KOPT-K1 (cell line): Measurements from ENCODE around the gene YOD1.
"Not testable (repeated sequence)": the region's sequence is repeated elsewhere in the genome, so short reads cannot be mapped to it uniquely, and the experiment has no call there.

Source experiments
- H3K27ac ChIP-seq: fragments of 200-600 bp; sonication (generic); 2 replicates; pipeline ENCODE4 v1.5.1; 2016; ENCODE audit warnings: antibody characterized with exemption, mild to moderate bottlenecking, low read depth, low read length; ENCODE audit not compliant: poor library complexity, severe bottlenecking
- H3K36me3 ChIP-seq: fragments of 200-600 bp; sonication (generic); 2 replicates; pipeline ENCODE4 v1.5.1; 2017; ENCODE audit warnings: antibody characterized with exemption, mild to moderate bottlenecking, low read length, moderate library complexity; ENCODE audit not compliant: insufficient read depth
- H3K9me3 ChIP-seq: fragments of 200-600 bp; sonication (generic); 2 replicates; pipeline ENCODE4 v1.5.1; 2017; ENCODE audit warnings: antibody characterized with exemption, low read length, mild to moderate bottlenecking; ENCODE audit not compliant: insufficient read depth, poor library complexity, severe bottlenecking

YOD1 gene

DNA sequence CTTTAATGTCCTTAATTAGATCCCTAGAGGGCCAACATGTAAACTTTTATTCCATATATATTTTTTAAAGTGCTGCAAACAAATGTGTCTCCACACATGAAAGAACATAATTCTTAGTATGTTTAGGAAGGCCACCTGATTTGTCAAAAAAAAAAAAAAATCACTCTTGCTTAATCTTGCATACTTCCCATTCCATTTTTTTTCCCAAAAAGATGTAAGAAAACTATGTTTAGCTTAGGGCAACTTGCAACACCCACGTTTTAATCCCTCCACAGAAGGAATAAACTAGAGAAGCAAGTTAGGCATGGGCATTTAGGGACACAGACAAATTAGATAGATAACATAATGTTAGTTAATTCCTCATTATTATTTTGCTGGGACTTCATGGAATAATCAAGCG lies 5.6 kb downstream of the YOD1 start:
- Histone ChIP-seq H3K9me3 (no peaks in the 10 kb centered on the region), H3K27ac (no peak overlapping the region), H3K36me3 (peaks cover 59% of the 10 kb centered on the region)

- not testable (repeated sequence) for H3K9me3 ChIP-seq, H3K27ac ChIP-seq
- H3K36me3 ChIP-seq = peaks cover 28% of the 10 kb centered on the region
Measured at GRCh38 chr1:207041397-207041796, 9.6 kb downstream of the YOD1 start.

DNA sequence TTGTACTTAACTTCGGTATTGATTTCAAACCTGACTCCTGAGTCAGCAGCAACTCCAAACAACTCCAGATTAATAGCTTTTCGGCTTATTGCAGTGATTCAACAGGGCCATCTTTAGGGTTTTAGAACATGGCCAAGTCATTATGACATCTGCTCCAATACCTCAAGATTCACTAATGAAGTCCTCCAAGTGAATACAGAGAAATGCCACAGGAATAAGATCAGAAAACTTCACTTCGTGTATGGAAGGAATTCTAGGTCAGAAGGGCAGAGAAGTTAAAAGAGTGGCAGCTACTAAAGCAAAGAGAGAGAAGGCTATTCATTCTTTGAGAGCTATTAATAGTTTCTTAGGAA lies 10.9 kb downstream of the YOD1 start:
- Histone ChIP-seq H3K36me3 (peaks cover 16% of the 10 kb centered on the region), H3K9me3 (no peaks in the 10 kb centered on the region), H3K27ac (no peak overlapping the region)

- Histone ChIP-seq H3K36me3 (peaks cover 16% of the 10 kb centered on the region), H3K27ac (no peak overlapping the region), H3K9me3 (no peaks in the 10 kb centered on the region)
Measured at GRCh38 chr1:207039380-207040180, 11.4 kb downstream of the YOD1 start.

- no peaks in the 10 kb centered on the region for H3K36me3 ChIP-seq
- no peak overlapping the region for H3K27ac ChIP-seq
- no peaks in the 10 kb centered on the region for H3K9me3 ChIP-seq
Measured at GRCh38 chr1:207036865-207037264, 14.1 kb downstream of the YOD1 start.

DNA sequence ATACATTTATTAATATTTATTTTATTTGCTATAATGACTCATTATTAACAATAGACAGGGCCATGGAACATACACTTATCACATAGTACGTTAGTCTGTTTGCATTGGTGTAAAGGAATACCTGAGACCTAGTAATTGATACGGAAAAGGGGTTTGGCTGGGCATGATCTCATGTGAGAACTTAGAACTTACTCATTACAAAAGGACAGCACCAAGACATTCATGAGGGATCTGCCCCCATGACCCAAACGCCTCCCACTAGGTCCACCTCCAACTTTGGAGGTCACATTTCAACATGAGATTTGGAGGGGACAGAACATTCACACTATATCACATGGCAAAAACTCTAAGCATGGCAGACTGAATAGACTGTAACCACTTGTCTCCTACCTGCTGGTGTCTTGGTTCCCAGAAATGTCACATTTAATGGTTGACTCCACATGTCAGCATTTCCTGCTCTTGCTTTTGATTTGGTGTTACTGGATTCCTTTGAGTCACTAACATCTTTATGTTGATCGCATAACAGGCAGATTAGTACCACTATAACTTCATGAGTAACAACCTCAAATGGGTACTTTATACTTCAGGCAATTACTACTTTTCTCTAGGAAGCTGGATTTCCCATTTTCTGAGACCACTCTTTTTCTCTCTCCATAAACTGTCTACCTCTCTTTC lies 15.0 kb downstream of the YOD1 start:
- no peak overlapping the region for H3K27ac ChIP-seq
- H3K36me3 ChIP-seq = no peaks in the 10 kb centered on the region
- no peaks in the 10 kb centered on the region for H3K9me3 ChIP-seq

GRCh38 chr1:207034998-207035397 lies 16.0 kb downstream of the YOD1 start:
- no peak overlapping the region for H3K27ac ChIP-seq
- H3K36me3 ChIP-seq = no peaks in the 10 kb centered on the region

GRCh38 chr1:207034208-207034607 lies 16.8 kb downstream of the YOD1 start:
- H3K36me3 ChIP-seq = no peaks in the 10 kb centered on the region
- no peaks in the 10 kb centered on the region for H3K9me3 ChIP-seq
- H3K27ac ChIP-seq = no peak overlapping the region

More at GRCh38 chr1:207034998-207035397, 16.0 kb downstream of the YOD1 start:
- H3K9me3 ChIP-seq = no peaks in the 10 kb centered on the region

DNA sequence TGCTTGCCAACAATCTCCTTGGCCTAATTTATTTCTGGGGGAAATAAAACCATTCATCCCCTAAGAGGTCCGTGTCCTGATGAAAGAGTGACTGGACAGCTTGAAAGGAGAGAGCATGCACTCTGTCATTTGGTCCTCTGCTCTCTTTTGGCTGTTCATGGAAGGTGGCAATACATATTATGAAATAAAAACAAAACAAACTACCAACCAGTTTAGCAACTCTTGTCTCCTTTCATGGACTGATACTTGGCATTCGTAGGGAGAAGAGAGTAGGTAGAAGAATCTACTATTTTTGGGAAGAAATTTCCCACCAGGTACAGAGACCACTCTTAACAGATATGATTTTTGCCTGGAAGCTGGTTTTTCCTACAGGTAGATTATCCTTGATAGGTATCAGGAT lies 17.7 kb downstream of the YOD1 start:
- H3K9me3 ChIP-seq = no peaks in the 10 kb centered on the region
- no peak overlapping the region for H3K27ac ChIP-seq

GRCh38 chr1:207032528-207033017 lies 18.4 kb downstream of the YOD1 start, which contains the start of gene C1orf116:
TSS of gene C1orf116 (minus strand) at chr1:207032756. CDS start at chr1:207027598, 5,158 bp downstream.
- Histone ChIP-seq H3K27ac (no peak within 1 kb of the TSS), H3K9me3 (no peaks in the 10 kb centered on the region), H3K36me3 (no peaks in the 10 kb centered on the region)

More for the DNA sequence above, 17.7 kb downstream of the YOD1 start:
- H3K36me3 ChIP-seq = no peaks in the 10 kb centered on the region

DNA sequence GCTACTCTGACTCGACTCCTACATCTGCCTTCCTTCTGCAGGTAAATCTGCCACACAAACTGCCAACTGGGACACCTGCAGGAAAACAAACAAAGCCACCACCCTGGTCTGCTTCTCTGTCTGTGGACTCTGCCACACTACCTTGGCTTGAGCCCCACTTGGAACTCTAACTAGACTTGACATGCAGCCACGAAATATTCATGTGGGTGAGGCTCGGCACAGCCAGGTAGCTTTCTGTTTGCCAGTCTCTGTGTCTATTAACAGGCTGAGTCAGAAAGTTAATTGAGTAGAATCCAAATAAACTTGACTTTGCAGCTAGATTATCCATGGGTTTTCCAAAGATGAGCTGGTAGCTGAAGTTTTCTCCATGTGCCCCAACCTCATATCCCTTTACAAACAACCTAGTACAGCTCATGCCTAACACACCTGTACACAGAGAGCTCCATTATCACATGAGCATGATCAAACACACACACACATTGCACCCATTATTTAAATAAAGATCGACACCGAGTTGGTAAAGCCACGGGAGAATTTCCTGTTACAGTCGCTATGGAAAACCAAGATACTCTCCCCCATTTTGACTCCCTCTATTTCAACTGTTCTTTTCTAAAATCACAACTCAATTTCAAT lies 19.3 kb downstream of the YOD1 start:
- no peak overlapping the region for H3K27ac ChIP-seq
- no peaks in the 10 kb centered on the region for H3K9me3 ChIP-seq
- no peaks in the 10 kb centered on the region for H3K36me3 ChIP-seq

GRCh38 chr1:207031016-207031415 lies 20.0 kb downstream of the YOD1 start:
- Histone ChIP-seq H3K36me3 (no peaks in the 10 kb centered on the region), H3K27ac (no peak overlapping the region), H3K9me3 (no peaks in the 10 kb centered on the region)

DNA sequence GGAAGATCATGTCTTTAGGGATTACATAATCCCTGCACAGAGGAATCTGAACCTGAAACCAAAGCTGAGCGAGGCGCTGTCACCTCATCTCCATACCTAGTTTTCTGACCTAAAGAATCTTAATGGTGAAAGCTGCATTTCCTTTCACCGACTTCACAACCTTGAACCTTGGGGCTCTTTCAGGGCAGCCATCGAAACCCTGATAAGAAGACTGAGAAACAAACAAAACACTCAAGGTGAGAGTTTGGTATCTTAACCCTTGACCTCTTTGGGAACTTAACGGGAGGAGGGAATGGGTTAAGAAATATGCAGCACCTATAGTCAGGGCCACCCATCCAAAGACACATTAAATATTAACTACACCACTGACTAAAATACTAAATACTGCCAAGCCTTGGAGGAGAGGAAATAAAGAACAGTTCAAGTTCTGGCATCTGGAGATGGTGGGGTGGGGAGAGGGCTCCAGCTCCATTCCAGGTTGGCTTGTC lies 20.4 kb downstream of the YOD1 start:
- Histone ChIP-seq H3K36me3 (no peaks in the 10 kb centered on the region), H3K9me3 (no peaks in the 10 kb centered on the region), H3K27ac (no peak overlapping the region)

GRCh38 chr1:207029701-207030521 lies 21.1 kb downstream of the YOD1 start:
- H3K36me3 ChIP-seq = no peaks in the 10 kb centered on the region
- no peaks in the 10 kb centered on the region for H3K9me3 ChIP-seq
- H3K27ac ChIP-seq = no peak overlapping the region
